Spleen (tissue), 11 donors: ENCODE data around the gene RAD17. TPM values are rescaled to one million over a fixed set of nuclear protein-coding genes. Genes with fewer than 3 reads are reported as not detected.
"Not testable (repeated sequence)": the region's sequence is repeated elsewhere in the genome, so short reads cannot be mapped to it uniquely, and the experiment has no call there.

Source experiments
- DNase-seq: peaks from one replicate; pipeline ENCODE4 v3.0.0-alpha.2; 2020
- H3K27ac ChIP-seq, 8 donors: fragments of 200-600 bp; sonication (generic) in 7 of 8; 1 replicate in 4 of 8; 2 replicates in 4 of 8; pipeline versions ENCODE4 v1.5.0 to v1.8.0; 2016 to 2021; ENCODE audit warnings: inconsistent platforms in 4 of 8, mild to moderate bottlenecking in 4 of 8, moderate library complexity in 1 of 8
- H3K27me3 ChIP-seq, 7 donors: fragments of 200-600 bp; sonication (generic) in 6 of 7; replicated peaks in 1 of 7; 1 replicate in 4 of 7; 2 replicates in 3 of 7; pipeline versions ENCODE4 v1.5.0 to v1.8.0; 2016 to 2021; ENCODE audit warnings: inconsistent platforms in 3 of 7, mild to moderate bottlenecking in 1 of 7
- H3K36me3 ChIP-seq, 6 donors: fragments of 200-600 bp; sonication (generic) in 5 of 6; 1 replicate in 4 of 6; 2 replicates in 2 of 6; pipeline versions ENCODE4 v1.5.0 to v1.8.0; 2016 to 2021; ENCODE audit warnings: inconsistent platforms in 2 of 6
- H3K4me1 ChIP-seq, 6 donors: fragments of 200-600 bp; sonication (generic) in 5 of 6; 1 replicate in 3 of 6; 2 replicates in 3 of 6; pipeline versions ENCODE4 v1.5.0 to v1.8.0; 2016 to 2021; ENCODE audit warnings: inconsistent platforms in 3 of 6
- H3K4me3 ChIP-seq, 8 donors: fragments of 200-600 bp; sonication (generic) in 7 of 8; 1 replicate in 4 of 8; 2 replicates in 4 of 8; pipeline versions ENCODE4 v1.5.0 to v1.8.0; 2016 to 2021; ENCODE audit warnings: inconsistent platforms in 4 of 8, mild to moderate bottlenecking in 4 of 8, moderate library complexity in 2 of 8
- H3K9me3 ChIP-seq, 8 donors: fragments of 200-600 bp; sonication (generic) in 7 of 8; 1 replicate in 4 of 8; 2 replicates in 4 of 8; pipeline versions ENCODE4 v1.5.0 to v1.8.0; 2016 to 2021; ENCODE audit warnings: inconsistent platforms in 4 of 8
- POLR2A ChIP-seq, 3 donors: fragments of 450-650 bp; IDR thresholded peaks; one replicate each; pipeline ENCODE4 v1.5.1; 2017; ENCODE audit warnings: antibody characterized with exemption in 3 of 3, mild to moderate bottlenecking in 1 of 3
- POLR2AphosphoS5 ChIP-seq, 3 donors: sonication (generic); formaldehyde crosslinking; IDR thresholded peaks; one replicate each; pipeline ENCODE4 v1.5.1; 2017; ENCODE audit warnings: antibody characterized with exemption in 3 of 3
- WGBS, 5 donors: extraction: QIAGEN DNeasy Blood & Tissue Kit in 3 of 5; methylation state at CpG; one replicate each; pipeline versions ENCODE4 v1.1.5 to v1.1.7; 2013 to 2018; 5-methylcytosine and 5-hydroxymethylcytosine counted together
- intact Hi-C: fragments of 100-400 bp; cut with DNase I; formaldehyde crosslinking; loops from one replicate; pipeline ENCODE4 v1.15.0; 2023; ENCODE audit warnings: low total_unique reads
- polyA plus RNA-seq, 3 donors: library from polyadenylated mRNA; stranded (reverse); fragments of 200-250 nt; gene quantifications; one replicate each; pipeline ENCODE4 v1.2.1, GENCODE V29; 2013
- total RNA-seq, 7 donors: library from RNA; depleted of rRNA in 3 of 7; stranded (reverse); fragments of >200 nt in 3 of 7; fragmentation: NEBNext Ultra II Directional in 4 of 7; extraction: Animal tissue kit (Norgen Biotek cat#: 25700) in 4 of 7; gene quantifications; one replicate each; pipeline versions ENCODE4 v1.1.0 to v1.2.1, GENCODE V29; 2016 to 2021
- TF ChIP-seq, protein P1 (sequence below), 11 experiments: fragments of 200-600 bp in 7 of 11; fragments of 450-650 bp in 4 of 11; sonication (generic) in 4 of 11; IDR thresholded peaks in 8 of 11; conservative IDR thresholded peaks in 3 of 11; 1 replicate in 7 of 11; 2 replicates in 4 of 11; pipeline versions ENCODE4 v1.4.0 to v1.8.0; 2016 to 2021; ENCODE audit warnings: antibody characterized with exemption in 11 of 11, inconsistent platforms in 4 of 11, mild to moderate bottlenecking in 1 of 11
- donor health status: healthy with polysubstance abuse.
- donor health status: DM: no; HTN: no; CAD: no; lungs with moderate emphysema.
- donor health status: DM: no; HTN: no; CAD: no.
- donor health status: Bipolar disorder and iron deficiency.
- donor health status: healthy.
- donor health status: DM: no; HTN: no; CAD: no.
- donor health status: DM: yes; HTN: yes; CAD: no.

RAD17 gene
- total and polyA plus RNA-seq, 10 donors, result 13.0 to 28.5 (median 17.9) TPM

DNA sequence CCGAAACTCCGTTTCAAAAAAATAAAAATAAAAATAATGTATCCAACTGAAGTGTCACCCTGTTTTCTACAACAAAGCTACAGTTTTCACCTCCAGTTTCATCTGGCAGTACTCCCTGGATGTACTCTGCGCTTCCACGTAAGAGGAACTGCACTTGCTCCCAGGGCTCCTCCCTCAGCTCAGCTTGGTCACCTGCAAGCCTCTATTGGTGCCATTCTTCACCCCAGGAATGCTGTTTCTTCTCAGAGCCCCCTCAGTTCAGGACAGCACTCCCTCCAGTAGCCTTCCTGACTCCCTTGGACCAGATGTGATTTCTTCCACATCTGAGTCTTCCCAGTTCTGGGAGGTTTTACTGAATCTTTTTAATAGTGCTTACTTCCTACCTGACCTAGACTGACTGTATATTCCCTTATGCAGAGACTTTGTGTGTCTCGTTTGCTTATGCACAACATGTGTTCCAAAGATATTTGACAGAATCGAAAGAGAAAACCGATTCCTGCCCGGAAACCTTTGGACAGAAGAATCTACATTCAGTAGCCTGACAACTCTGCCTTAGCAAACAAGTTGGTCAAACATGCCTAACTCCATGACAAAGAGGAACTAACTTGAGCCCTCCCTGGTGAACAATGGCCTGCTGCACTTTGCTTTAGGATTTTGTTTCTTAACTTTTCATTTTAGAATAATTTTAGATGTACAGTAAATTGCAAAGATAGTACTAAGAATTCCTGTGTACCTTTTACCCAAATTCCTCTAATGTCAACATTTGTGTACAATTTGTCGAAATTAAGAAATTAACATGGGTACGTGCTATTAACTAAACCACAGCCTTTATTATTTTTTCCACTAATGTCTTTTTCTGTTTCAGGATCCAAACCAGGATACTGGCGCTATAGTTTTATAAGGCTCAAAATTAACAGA, 37.8 kb upstream of the RAD17 start:
- Histone ChIP-seq H3K27me3 (no peaks in the 10 kb centered on the region), H3K36me3 (no peaks in the 10 kb centered on the region), H3K4me3 (peak overlapping the region; percentile 41 to 91 (median 62)), H3K4me1 (peaks cover 0 to 41% (median 26%) of the 10 kb centered on the region in 6 donors), H3K9me3 (no peaks in the 10 kb centered on the region), H3K27ac (peak overlapping the region; percentile 52 to 89 (median 79))
- no peak for DNase-seq
- 49 to 58% (median 55%) methylated on average over 11 of the region's 11 CpGs for WGBS, 5 donors
- TF ChIP-seq, protein P1, sequence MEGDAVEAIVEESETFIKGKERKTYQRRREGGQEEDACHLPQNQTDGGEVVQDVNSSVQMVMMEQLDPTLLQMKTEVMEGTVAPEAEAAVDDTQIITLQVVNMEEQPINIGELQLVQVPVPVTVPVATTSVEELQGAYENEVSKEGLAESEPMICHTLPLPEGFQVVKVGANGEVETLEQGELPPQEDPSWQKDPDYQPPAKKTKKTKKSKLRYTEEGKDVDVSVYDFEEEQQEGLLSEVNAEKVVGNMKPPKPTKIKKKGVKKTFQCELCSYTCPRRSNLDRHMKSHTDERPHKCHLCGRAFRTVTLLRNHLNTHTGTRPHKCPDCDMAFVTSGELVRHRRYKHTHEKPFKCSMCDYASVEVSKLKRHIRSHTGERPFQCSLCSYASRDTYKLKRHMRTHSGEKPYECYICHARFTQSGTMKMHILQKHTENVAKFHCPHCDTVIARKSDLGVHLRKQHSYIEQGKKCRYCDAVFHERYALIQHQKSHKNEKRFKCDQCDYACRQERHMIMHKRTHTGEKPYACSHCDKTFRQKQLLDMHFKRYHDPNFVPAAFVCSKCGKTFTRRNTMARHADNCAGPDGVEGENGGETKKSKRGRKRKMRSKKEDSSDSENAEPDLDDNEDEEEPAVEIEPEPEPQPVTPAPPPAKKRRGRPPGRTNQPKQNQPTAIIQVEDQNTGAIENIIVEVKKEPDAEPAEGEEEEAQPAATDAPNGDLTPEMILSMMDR (IDR thresholded peaks at IDR 0.05 in 8 of 11, conservative IDR thresholded peaks at IDR 0.05 in 3 of 11), result no peak
- TF ChIP-seq POLR2AphosphoS5 (IDR thresholded peaks at IDR 0.05), result no peak
- no peak for TF ChIP-seq POLR2A (IDR thresholded peaks at IDR 0.05)
- intact Hi-C loops, result loop anchor here (10.0 kb wide), 1 partner anchor 167 kb away; the partner anchor contains the start of gene CCNB1

DNA sequence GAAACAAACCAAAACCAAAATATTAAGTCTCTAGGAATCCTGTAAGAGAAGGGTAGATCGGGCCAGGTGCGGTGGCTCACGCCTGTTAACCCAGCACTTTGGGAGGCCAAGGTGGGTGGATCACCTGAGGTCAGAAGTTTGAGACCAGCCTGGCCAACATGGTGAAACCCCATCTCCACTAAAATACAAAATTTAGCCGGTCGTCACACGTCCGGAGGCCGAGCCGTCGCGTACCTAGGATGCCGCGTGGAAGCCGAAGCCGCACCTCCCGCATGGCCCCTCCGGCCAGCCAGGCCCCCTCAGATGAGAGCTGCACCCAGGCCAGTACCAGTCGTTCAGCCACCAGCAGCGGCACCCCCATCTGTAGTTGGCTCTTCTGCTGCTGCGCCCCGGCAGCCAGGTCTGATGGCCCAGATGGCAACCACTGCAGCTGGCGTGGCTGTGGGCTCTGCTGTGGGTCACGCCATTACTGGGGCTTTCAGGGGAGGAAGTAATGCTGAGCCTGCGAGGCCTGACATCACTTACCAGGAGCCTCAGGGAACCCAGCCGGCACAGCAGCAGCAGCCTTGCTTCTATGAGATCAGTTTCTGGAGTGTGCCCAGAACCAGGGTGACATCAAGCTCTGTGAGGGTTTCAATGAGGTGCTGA, 35.8 kb upstream of the RAD17 start:
- not testable (repeated sequence) for H3K4me3 ChIP-seq, H3K27ac ChIP-seq, H3K27me3 ChIP-seq, H3K9me3 ChIP-seq, H3K36me3 ChIP-seq
- H3K4me1 ChIP-seq, result peaks cover 0 to 41% (median 26%) of the 10 kb centered on the region in 6 donors
- intact Hi-C loops, result loop anchor here (10.0 kb wide), 1 partner anchor 169 kb away; the partner anchor contains the start of gene CCNB1
- WGBS, 5 donors, result 95 to 99% (median 96%) methylated on average over 18 to 25 of the region's 25 CpGs
- DNase-seq, result peak; percentile 80

DNA sequence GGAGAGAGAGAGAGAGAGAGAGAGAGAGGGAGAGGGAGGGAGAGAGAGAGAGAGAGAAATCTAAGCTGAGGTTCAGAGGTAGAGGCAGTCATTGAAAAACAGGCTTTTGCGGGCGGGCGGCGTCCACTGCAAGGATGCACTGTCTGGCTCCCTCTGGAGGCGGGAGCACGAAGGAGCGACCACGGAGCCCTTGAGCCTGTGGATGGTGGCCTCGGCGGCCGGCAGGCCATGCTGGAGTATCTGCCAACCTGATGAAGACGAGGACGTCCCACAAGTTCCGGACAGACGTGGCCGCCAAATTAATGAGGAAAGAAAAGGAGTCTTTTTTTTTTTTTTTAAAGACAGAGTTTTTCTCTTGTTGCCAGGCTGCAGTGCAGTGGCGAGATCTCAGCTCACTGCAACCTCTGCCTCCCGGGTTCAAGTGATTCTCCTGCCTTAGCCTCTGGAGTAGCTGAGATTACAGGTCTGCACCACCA, 34.8 kb upstream of the RAD17 start:
- no peaks in the 10 kb centered on the region for H3K9me3 ChIP-seq
- intact Hi-C loops, result loop anchor here (10.0 kb wide), 1 partner anchor 170 kb away; the partner anchor contains the start of gene CCNB1
- 12 to 15% (median 13%) methylated on average over 18 of the region's 18 CpGs for WGBS, 5 donors
- H3K27ac ChIP-seq, result peak overlapping the region in 4 of 8 donors; percentile 45 to 73 (median 60)
- H3K4me1 ChIP-seq, result peaks cover 0 to 41% (median 26%) of the 10 kb centered on the region in 6 donors
- DNase-seq, result peak; percentile 96
- H3K27me3 ChIP-seq, result no peaks in the 10 kb centered on the region
- TF ChIP-seq POLR2AphosphoS5 (IDR thresholded peaks at IDR 0.05) (peak; percentile 58 to 78 (median 63)), POLR2A (IDR thresholded peaks at IDR 0.05) (no peak)
- TF ChIP-seq, protein P1 (IDR thresholded peaks at IDR 0.05 in 8 of 11, conservative IDR thresholded peaks at IDR 0.05 in 3 of 11), result peak; percentile 46 to 90 (median 78)
- peak overlapping the region in 1 of 8 donors; percentile 5 for H3K4me3 ChIP-seq
- H3K36me3 ChIP-seq, result no peaks in the 10 kb centered on the region

DNA sequence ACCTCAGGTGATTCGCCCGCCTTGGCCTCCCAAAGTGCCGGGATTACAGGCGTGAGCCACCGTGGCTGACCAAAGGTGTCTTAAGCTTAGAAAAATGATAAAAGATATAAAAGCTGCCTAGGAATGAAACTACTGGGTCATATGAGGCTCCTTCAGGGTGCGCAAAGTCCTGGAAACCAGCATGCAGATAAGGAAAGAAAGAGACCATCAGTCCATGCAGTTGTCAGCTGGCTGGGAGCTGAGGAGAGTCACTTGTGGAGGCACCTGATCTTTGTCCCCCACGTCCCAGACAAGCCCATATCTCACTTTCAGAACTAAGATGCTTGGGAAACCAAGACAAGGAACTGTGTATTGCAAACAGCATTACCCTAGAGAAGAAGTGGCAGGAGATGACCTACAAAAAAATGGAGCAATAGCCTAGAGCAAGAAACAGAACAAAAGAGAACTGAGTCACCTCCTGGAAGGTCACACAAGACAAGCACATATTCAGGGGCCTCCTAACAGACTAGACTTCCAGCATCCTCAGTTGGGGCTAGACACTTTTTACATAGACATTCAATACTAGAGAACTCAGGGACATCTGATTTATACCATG, 34.2 kb upstream of the RAD17 start:
- no peak overlapping the region for H3K4me3 ChIP-seq
- no peaks in the 10 kb centered on the region for H3K27me3 ChIP-seq
- intact Hi-C loops, result loop anchor here (10.0 kb wide), 1 partner anchor 171 kb away; the partner anchor contains the start of gene CCNB1
- no peaks in the 10 kb centered on the region for H3K9me3 ChIP-seq
- WGBS, 5 donors, result 82 to 96% (median 88%) methylated on average over 7 of the region's 7 CpGs
- H3K4me1 ChIP-seq, result peaks cover 0 to 41% (median 26%) of the 10 kb centered on the region in 6 donors
- no peak for DNase-seq
- H3K27ac ChIP-seq, result peak overlapping the region in 4 of 8 donors; percentile 45 to 73 (median 60)
- TF ChIP-seq POLR2A (IDR thresholded peaks at IDR 0.05) (no peak), POLR2AphosphoS5 (IDR thresholded peaks at IDR 0.05) (no peak)
- TF ChIP-seq, protein P1 (IDR thresholded peaks at IDR 0.05 in 8 of 11, conservative IDR thresholded peaks at IDR 0.05 in 3 of 11), result no peak
- H3K36me3 ChIP-seq, result no peaks in the 10 kb centered on the region
